CD4-positive, alpha-beta T cell treated with Interleukin-1 beta for 1 hour (primary cell): Measurements from ENCODE around the gene LRRC3B.
A peak's percentile ranks its signal among the peaks of the same experiment; 100 is the strongest.

Experiments used
- DNase-seq, 2 donors: peaks; one replicate each; pipeline ENCODE4 v3.0.0-alpha.2; 2020 to 2022

LRRC3B gene

GRCh38 chr3:26631390-26631738, 8.8 kb downstream of the LRRC3B start:
- no peak for DNase-seq

GRCh38 chr3:26634601-26635000, 12.0 kb downstream of the LRRC3B start:
- DNase-seq, result no peak

GRCh38 chr3:26636096-26636727, 13.6 kb downstream of the LRRC3B start:
- DNase-seq, result no peak

- DNase-seq, result no peak
Observed at GRCh38 chr3:26637698-26638097, 15.1 kb downstream of the LRRC3B start.

- DNase-seq, result no peak
Observed at GRCh38 chr3:26638113-26638512, 15.5 kb downstream of the LRRC3B start.

- no peak for DNase-seq
Observed at GRCh38 chr3:26639339-26639738, 16.8 kb downstream of the LRRC3B start.

- no peak for DNase-seq
Observed at GRCh38 chr3:26647078-26647477, 24.5 kb downstream of the LRRC3B start.

GRCh38 chr3:26648461-26648860, 25.9 kb downstream of the LRRC3B start:
- DNase-seq, result no peak

GRCh38 chr3:26652164-26652563, 29.6 kb downstream of the LRRC3B start:
- DNase-seq, result no peak

GRCh38 chr3:26653811-26654425, 31.3 kb downstream of the LRRC3B start:
- no peak for DNase-seq

- no peak for DNase-seq
Observed at GRCh38 chr3:26655231-26655630, 32.7 kb downstream of the LRRC3B start.

- DNase-seq, result no peak
Observed at GRCh38 chr3:26657348-26657976, 34.9 kb downstream of the LRRC3B start.

GRCh38 chr3:26668171-26668570, 45.6 kb downstream of the LRRC3B start:
- no peak for DNase-seq

- DNase-seq, result no peak
Observed at GRCh38 chr3:26668696-26669095, 46.1 kb downstream of the LRRC3B start.

- DNase-seq, result no peak
Observed at GRCh38 chr3:26675336-26675735, 52.8 kb downstream of the LRRC3B start.

GRCh38 chr3:26681632-26682031, 59.1 kb downstream of the LRRC3B start:
- DNase-seq, result no peak

GRCh38 chr3:26682406-26682805, 59.8 kb downstream of the LRRC3B start:
- no peak for DNase-seq

GRCh38 chr3:26683902-26684301, 61.3 kb downstream of the LRRC3B start:
- no peak for DNase-seq

- DNase-seq, result no peak
Observed at GRCh38 chr3:26687466-26687865, 64.9 kb downstream of the LRRC3B start.

- no peak for DNase-seq
Observed at GRCh38 chr3:26699553-26699952, 77.0 kb downstream of the LRRC3B start.

- no peak for DNase-seq
Observed at GRCh38 chr3:26703519-26703918, 80.9 kb downstream of the LRRC3B start.

GRCh38 chr3:26704736-26705135, 82.2 kb downstream of the LRRC3B start:
- no peak for DNase-seq

- no peak for DNase-seq
Observed at GRCh38 chr3:26708501-26708900, 85.9 kb downstream of the LRRC3B start.

GRCh38 chr3:26712211-26713026, 89.8 kb downstream of the LRRC3B start:
- peak in 1 of 2 donors; percentile 10 for DNase-seq
